Measurements from ENCODE around the gene TRIM47. TPM values are rescaled to one million over a fixed set of nuclear protein-coding genes. Genes with fewer than 3 reads are reported as not detected.

The TRIM47 gene
- total and polyA plus RNA-seq, 2 of the 13 experiments (the other 11 are each of a cell fraction or from before 2014, with no cell fraction given): 33.5 to 82.0 TPM

- no peak for TF ChIP-seq EZH2 (conservative IDR thresholded peaks at IDR 0.05; ENCODE audit: low read depth, low read length)
- peak; percentile 100 for TF ChIP-seq REPIN1 (CRISPR knock-in tag; IDR thresholded peaks at IDR 0.05; ENCODE audit: borderline replicate concordance, low read depth)
- no peak for TF ChIP-seq IKZF4 (CRISPR knock-in tag; IDR thresholded peaks at IDR 0.05; ENCODE audit: borderline replicate concordance, low read depth, not compliant biosample characterization)
- TF ChIP-seq, protein P1, sequence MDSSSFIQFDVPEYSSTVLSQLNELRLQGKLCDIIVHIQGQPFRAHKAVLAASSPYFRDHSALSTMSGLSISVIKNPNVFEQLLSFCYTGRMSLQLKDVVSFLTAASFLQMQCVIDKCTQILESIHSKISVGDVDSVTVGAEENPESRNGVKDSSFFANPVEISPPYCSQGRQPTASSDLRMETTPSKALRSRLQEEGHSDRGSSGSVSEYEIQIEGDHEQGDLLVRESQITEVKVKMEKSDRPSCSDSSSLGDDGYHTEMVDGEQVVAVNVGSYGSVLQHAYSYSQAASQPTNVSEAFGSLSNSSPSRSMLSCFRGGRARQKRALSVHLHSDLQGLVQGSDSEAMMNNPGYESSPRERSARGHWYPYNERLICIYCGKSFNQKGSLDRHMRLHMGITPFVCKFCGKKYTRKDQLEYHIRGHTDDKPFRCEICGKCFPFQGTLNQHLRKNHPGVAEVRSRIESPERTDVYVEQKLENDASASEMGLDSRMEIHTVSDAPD (CRISPR knock-in tag; IDR thresholded peaks at IDR 0.05): peak; percentile 97
- peak; percentile 93 for TF ChIP-seq RBM22 (optimal IDR thresholded peaks at IDR 0.05; ENCODE audit: low read length)
- peak; percentile 98 for TF ChIP-seq ZNF605 (CRISPR knock-in tag; IDR thresholded peaks at IDR 0.05)
- TF ChIP-seq MYPOP (CRISPR knock-in tag; IDR thresholded peaks at IDR 0.05): peak; percentile 92
- peak; percentile 97 for TF ChIP-seq ZNF572 (CRISPR knock-in tag; IDR thresholded peaks at IDR 0.05)
- TF ChIP-seq, protein P2, sequence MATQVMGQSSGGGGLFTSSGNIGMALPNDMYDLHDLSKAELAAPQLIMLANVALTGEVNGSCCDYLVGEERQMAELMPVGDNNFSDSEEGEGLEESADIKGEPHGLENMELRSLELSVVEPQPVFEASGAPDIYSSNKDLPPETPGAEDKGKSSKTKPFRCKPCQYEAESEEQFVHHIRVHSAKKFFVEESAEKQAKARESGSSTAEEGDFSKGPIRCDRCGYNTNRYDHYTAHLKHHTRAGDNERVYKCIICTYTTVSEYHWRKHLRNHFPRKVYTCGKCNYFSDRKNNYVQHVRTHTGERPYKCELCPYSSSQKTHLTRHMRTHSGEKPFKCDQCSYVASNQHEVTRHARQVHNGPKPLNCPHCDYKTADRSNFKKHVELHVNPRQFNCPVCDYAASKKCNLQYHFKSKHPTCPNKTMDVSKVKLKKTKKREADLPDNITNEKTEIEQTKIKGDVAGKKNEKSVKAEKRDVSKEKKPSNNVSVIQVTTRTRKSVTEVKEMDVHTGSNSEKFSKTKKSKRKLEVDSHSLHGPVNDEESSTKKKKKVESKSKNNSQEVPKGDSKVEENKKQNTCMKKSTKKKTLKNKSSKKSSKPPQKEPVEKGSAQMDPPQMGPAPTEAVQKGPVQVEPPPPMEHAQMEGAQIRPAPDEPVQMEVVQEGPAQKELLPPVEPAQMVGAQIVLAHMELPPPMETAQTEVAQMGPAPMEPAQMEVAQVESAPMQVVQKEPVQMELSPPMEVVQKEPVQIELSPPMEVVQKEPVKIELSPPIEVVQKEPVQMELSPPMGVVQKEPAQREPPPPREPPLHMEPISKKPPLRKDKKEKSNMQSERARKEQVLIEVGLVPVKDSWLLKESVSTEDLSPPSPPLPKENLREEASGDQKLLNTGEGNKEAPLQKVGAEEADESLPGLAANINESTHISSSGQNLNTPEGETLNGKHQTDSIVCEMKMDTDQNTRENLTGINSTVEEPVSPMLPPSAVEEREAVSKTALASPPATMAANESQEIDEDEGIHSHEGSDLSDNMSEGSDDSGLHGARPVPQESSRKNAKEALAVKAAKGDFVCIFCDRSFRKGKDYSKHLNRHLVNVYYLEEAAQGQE (IDR thresholded peaks at IDR 0.05; ENCODE audit: borderline replicate concordance in 1 of 2, low read depth in 1 of 2, low read length in 2 of 2): peak in 1 of 2 experiments; percentile 58; a peak in 1 of 4 replicates
- TF ChIP-seq SRSF1 (optimal IDR thresholded peaks at IDR 0.05; ENCODE audit: low read depth, low read length): peak; percentile 53
- peak; percentile 93 for TF ChIP-seq ZNF564 (CRISPR knock-in tag; IDR thresholded peaks at IDR 0.05)
- peak; percentile 75; the same call in 1 of the 2 replicates for TF ChIP-seq IRX3 (CRISPR knock-in tag; IDR thresholded peaks at IDR 0.05; ENCODE audit: borderline replicate concordance, low read depth)
- peak; percentile 92 for TF ChIP-seq ZNF232 (CRISPR knock-in tag; IDR thresholded peaks at IDR 0.05; ENCODE audit: borderline replicate concordance)
- TF ChIP-seq ZFP82 (CRISPR knock-in tag; IDR thresholded peaks at IDR 0.05; ENCODE audit: borderline replicate concordance): no peak; the same call in 1 of the 2 replicates
- TF ChIP-seq ZNF33A (CRISPR knock-in tag; IDR thresholded peaks at IDR 0.05; ENCODE audit: borderline replicate concordance): no peak; the same call in 1 of the 2 replicates
- TF ChIP-seq ZNF549 (CRISPR knock-in tag; IDR thresholded peaks at IDR 0.05): peak; percentile 86
- TF ChIP-seq HOXD1 (CRISPR knock-in tag; IDR thresholded peaks at IDR 0.05): 0 out of 2 replicates have a peak, but pooled peaks have one; percentile 34
- TF ChIP-seq, protein P3, sequence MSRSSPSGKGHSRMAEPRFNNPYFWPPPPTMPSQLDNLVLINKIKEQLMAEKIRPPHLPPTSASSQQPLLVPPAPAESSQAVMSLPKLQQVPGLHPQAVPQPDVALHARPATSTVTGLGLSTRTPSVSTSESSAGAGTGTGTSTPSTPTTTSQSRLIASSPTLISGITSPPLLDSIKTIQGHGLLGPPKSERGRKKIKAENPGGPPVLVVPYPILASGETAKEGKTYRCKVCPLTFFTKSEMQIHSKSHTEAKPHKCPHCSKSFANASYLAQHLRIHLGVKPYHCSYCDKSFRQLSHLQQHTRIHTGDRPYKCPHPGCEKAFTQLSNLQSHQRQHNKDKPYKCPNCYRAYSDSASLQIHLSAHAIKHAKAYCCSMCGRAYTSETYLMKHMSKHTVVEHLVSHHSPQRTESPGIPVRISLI (CRISPR knock-in tag; IDR thresholded peaks at IDR 0.05; ENCODE audit: borderline replicate concordance): no peak; the same call in 1 of the 2 replicates
- TF ChIP-seq SNAPC5 (CRISPR knock-in tag; IDR thresholded peaks at IDR 0.05; ENCODE audit: borderline replicate concordance): 0 out of 2 replicates have a peak, but pooled peaks have one; percentile 81
- peak; percentile 93; the same call in 1 of the 2 replicates for TF ChIP-seq GTF3A (CRISPR knock-in tag; conservative IDR thresholded peaks at IDR 0.05)
- no peak; the same call in 1 of the 2 replicates for TF ChIP-seq ZNF138 (CRISPR knock-in tag; IDR thresholded peaks at IDR 0.05; ENCODE audit: low read depth)
Observed at GRCh38 chr17:75876190-75876937, 2.0 kb downstream of the TRIM47 start (continued).

All from HepG2 (cell line).